Heart right ventricle (tissue), 16 donors: ENCODE results near the gene KRT7. TPM values are rescaled to one million over a fixed set of nuclear protein-coding genes. Genes with fewer than 3 reads are reported as not detected.
A peak's percentile ranks its signal among the peaks of the same experiment; 100 is the strongest.

Source experiments
- ATAC-seq, 8 donors: fragments of 200-7000 bp; cut with Tn5 transposase; one replicate each; pipeline ENCODE4 v1.9.1; 2020; ENCODE audit warnings: mild to moderate bottlenecking in 8 of 8, moderate library complexity in 8 of 8, moderate number of reproducible peaks in 1 of 8
- DNase-seq, 2 donors: peaks; one replicate each; pipeline ENCODE4 v3.0.0-alpha.2; 2020
- H3K27ac ChIP-seq, 10 donors: fragments of 200-600 bp; sonication (generic) in 2 of 10; one replicate each; pipeline versions ENCODE4 v1.5.0 to v1.8.0; 2020 to 2022; ENCODE audit warnings: mild to moderate bottlenecking in 3 of 10
- H3K27me3 ChIP-seq, 7 donors: fragments of 200-600 bp; one replicate each; pipeline ENCODE4 v1.8.0; 2021 to 2022; ENCODE audit warnings: mild to moderate bottlenecking in 2 of 7
- H3K36me3 ChIP-seq, 9 donors: fragments of 200-600 bp; sonication (generic) in 1 of 9; one replicate each; pipeline versions ENCODE4 v1.5.0 to v1.8.0; 2020 to 2022; ENCODE audit warnings: mild to moderate bottlenecking in 2 of 9
- H3K4me1 ChIP-seq, 9 donors: fragments of 200-600 bp; sonication (generic) in 1 of 9; one replicate each; pipeline versions ENCODE4 v1.5.0 to v1.8.0; 2020 to 2022; ENCODE audit warnings: mild to moderate bottlenecking in 4 of 9
- H3K4me3 ChIP-seq, 10 donors: fragments of 200-600 bp; sonication (generic) in 2 of 10; one replicate each; pipeline versions ENCODE4 v1.5.0 to v1.8.0; 2020 to 2022; ENCODE audit warnings: mild to moderate bottlenecking in 7 of 10, moderate library complexity in 2 of 10
- H3K9me3 ChIP-seq, 11 donors: fragments of 200-600 bp in 10 of 11; sonication (generic) in 2 of 11; one replicate each; pipeline versions ENCODE4 v1.5.0 to v1.8.0; 2013 to 2022; ENCODE audit warnings: mild to moderate bottlenecking in 2 of 11, control low read depth in 1 of 11, moderate library complexity in 1 of 11
- WGBS, 2 donors: extraction: QIAGEN DNeasy Blood & Tissue Kit; methylation state at CpG; one replicate each; pipeline ENCODE4 v1.1.7; 2013; ENCODE audit warnings: inconsistent platforms in 1 of 2; 5-methylcytosine and 5-hydroxymethylcytosine counted together
- intact Hi-C, 10 donors: fragments of 100-400 bp; cut with DNase I; formaldehyde crosslinking; loops; one replicate each; pipeline versions ENCODE4 v1.11.1 to v1.14.2; 2022
- polyA plus RNA-seq, 2 donors: library from polyadenylated mRNA; stranded (reverse); fragments of 200-250 nt; gene quantifications; one replicate each; pipeline ENCODE4 v1.2.3, GENCODE V29; 2013
- total RNA-seq, 10 donors: library from RNA; stranded (reverse); fragmentation: NEBNext Ultra II Directional in 3 of 10; extraction: Animal tissue kit (Norgen Biotek cat#: 25700) in 3 of 10; gene quantifications; one replicate each; pipeline versions ENCODE4 v1.2.1 to v1.2.4, GENCODE V29; 2021 to 2023
- TF ChIP-seq, protein P1 (sequence below), 9 donors: fragments of 200-600 bp; sonication (generic) in 2 of 9; IDR thresholded peaks; one replicate each; pipeline versions ENCODE4 v1.5.0 to v1.8.0; 2021 to 2022; ENCODE audit warnings: antibody characterized with exemption in 9 of 9, mild to moderate bottlenecking in 5 of 9, moderate library complexity in 1 of 9
- donor health status: Arrhythmogenic right ventricular cardiomyopathy.
- donor health status: ischemic (EF 13 %, LVEDD 7.1; RV severe dilation, severe dysfunction).
- donor health status: healthy with polysubstance abuse.
- donor health status: DM: no; HTN: yes; CAD: no.
- donor health status: DM: no; HTN: no; CAD: no.
- donor health status: ischemic (EF 25% LVEDD 6.9; RV normal size, moderate dysfunction).
- donor health status: ischemic (EF 25% LVEDD 5.7; RV mildly dilated, moderate dysfunction).
- donor health status: healthy.
- donor health status: DM: yes; HTN: yes; CAD: no.
- donor health status: Ischemic cardiomyopathy.
- donor health status: ischemic (EF 35%, LVEDD 5.7; RV mildly dilated, moderate dysfunction).
- donor health status: nonischemic (EF 11% LVEDD 7.7; RV severe dilation, severe dysfunction).
- donor health status: DM: yes; HTN: yes; CAD: no.
- donor health status: PGD.
- donor health status: ischemic (EF 29% LVEDD 5.4; RV normal size, mild dysfunction).
- donor health status: nonischemic (EF 23%, LVEDD 6.1; RV moderate dilation, normal function).

The KRT7 gene
- total and polyA plus RNA-seq, 12 donors = 0.59 to 10.8 (median 1.8) TPM; not detected in 3

DNA sequence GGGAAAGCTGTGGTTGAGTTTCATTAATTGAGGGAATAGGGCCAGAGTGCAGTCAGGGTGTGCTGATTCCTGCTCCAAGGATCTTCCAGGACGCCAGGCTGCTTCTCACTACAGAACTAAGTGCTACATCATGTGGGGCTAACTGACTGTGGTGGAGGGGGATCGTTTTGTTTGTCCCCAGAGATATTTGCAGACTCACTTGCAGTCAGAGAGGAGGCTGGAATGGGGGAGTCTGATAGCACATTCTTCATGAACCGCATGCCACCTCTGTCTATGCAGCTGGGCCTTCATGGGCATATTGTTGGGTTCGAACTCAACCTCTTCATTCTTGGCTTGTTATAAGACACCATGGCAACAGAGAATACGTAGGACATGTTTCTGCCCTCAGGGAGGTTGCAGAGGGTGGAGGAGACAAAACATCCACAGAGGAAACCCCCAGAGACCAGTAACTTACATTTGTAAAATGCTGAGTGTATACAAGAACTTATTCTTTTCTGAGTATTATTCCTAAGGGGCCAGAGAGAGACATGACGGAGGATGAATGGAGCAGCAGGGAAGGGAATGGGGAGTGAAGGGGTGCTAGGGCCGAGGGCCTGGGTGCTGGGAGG lies 13.0 kb downstream of the KRT7 start:
- Histone ChIP-seq H3K4me1 (peaks cover 0 to 39% (median 26%) of the 10 kb centered on the region in 9 donors), H3K36me3 (no peaks in the 10 kb centered on the region), H3K27ac (no peak overlapping the region), H3K27me3 (peaks cover 0 to 27% (median 14%) of the 10 kb centered on the region in 7 donors), H3K4me3 (no peak overlapping the region), H3K9me3 (no peaks in the 10 kb centered on the region)
- DNase-seq (no peak), ATAC-seq (no peak)
- TF ChIP-seq, protein P1, sequence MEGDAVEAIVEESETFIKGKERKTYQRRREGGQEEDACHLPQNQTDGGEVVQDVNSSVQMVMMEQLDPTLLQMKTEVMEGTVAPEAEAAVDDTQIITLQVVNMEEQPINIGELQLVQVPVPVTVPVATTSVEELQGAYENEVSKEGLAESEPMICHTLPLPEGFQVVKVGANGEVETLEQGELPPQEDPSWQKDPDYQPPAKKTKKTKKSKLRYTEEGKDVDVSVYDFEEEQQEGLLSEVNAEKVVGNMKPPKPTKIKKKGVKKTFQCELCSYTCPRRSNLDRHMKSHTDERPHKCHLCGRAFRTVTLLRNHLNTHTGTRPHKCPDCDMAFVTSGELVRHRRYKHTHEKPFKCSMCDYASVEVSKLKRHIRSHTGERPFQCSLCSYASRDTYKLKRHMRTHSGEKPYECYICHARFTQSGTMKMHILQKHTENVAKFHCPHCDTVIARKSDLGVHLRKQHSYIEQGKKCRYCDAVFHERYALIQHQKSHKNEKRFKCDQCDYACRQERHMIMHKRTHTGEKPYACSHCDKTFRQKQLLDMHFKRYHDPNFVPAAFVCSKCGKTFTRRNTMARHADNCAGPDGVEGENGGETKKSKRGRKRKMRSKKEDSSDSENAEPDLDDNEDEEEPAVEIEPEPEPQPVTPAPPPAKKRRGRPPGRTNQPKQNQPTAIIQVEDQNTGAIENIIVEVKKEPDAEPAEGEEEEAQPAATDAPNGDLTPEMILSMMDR (IDR thresholded peaks at IDR 0.05) = no peak
- intact Hi-C loops = no loop called here
- 87 to 89% methylated on average over 7 of the region's 7 CpGs for WGBS, 2 donors

DNA sequence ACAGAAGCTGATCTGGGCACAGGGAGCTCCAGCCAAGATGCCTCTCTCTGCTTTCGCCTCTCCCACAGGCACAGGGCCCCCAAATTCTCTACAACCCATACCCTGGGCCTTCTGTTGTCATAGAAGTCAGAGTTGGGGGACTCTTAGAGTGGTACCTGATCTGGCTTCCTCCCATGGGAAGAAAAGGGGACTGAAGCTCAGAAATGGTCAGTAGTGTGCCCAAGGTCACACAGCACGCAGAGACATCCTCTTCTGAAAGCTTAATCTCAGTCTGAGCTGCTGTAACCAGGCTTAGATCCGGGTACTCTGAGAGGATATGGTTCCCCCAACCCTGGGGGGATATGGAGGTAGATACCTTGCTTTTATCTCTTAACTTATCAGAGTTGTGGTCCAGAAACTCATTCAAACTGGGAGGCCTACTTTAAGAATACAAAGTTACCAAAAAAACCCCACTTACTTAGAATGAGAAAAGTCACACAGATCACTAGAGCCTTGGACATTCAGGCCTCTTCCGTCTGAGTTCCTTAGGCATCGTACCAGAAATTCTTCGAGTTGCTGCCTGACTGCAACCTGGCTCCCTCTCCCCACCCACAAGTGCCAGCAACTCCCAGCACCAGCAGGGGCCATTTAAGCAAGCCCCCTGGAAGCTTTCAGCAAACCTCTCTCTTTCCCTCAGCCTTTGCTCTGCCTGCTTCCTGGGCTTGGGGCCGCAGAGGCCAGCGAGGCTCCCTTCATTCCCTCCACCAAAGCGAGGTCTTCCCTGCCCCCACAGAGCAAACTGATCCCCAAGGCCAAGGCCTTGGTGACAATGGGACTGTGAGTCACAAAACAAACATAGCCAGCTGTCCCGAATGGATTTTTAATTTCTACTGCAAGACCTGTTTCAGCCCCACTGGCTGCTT lies 13.9 kb downstream of the KRT7 start:
- H3K4me1 ChIP-seq = peaks cover 0 to 39% (median 26%) of the 10 kb centered on the region in 9 donors
- WGBS, 2 donors = 63 to 73% methylated on average over 10 of the region's 10 CpGs
- no peak overlapping the region for H3K4me3 ChIP-seq
- H3K9me3 ChIP-seq = no peaks in the 10 kb centered on the region
- ATAC-seq = peak in 1 of 8 donors; percentile 2
- peaks cover 0 to 30% (median 14%) of the 10 kb centered on the region in 7 donors for H3K27me3 ChIP-seq
- intact Hi-C loops = no loop called here
- H3K27ac ChIP-seq = no peak overlapping the region
- TF ChIP-seq, protein P1 (IDR thresholded peaks at IDR 0.05) = no peak
- no peaks in the 10 kb centered on the region for H3K36me3 ChIP-seq
- no peak for DNase-seq

DNA sequence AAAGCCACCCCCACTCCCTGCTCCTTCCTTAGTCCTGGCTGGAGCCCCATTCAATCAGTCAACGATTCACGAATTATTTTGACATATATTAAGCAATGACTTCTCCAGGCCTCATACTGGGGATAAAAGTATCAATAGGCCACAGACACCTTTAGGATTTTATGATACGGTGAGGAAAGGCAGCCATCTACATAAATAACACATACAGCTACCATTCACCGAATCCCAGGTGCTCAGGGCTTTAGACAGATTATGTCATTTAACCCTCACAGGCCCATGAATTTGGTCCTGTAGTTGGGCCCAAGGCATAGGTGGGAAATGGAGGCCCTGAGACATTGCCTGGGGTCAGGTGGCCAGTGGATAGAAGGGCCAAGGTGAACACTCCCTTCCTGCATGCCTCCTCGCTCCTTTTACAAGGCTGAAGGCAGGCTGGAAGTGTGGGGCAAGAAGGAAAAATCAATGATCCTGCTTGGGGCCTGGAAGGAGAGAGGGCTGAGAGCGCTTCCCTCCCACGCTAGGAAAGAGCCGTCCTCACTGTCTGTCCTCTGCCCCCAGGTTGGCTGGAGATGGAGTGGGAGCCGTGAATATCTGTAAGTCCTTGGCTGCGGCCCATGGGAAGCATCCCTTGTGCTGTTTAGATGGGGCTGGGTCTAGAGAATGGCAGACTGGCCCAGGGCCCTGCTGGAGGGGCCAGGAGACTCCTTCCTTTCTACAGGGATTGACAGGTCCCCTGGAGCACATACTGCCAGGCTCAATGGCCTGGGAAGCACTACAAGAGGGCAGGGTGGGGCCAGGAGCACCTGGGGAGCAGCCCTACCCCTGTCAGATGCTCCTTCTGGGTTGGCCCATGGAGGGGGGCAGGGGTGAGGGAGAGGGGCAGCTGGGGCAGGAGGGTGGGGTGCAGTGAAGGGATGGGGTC lies 14.8 kb downstream of the KRT7 start:
- intact Hi-C loops = no loop called here
- H3K36me3 ChIP-seq = no peaks in the 10 kb centered on the region
- peaks cover 0 to 30% (median 19%) of the 10 kb centered on the region in 7 donors for H3K27me3 ChIP-seq
- TF ChIP-seq, protein P1 (IDR thresholded peaks at IDR 0.05) = no peak
- H3K4me1 ChIP-seq = peaks cover 0 to 39% (median 26%) of the 10 kb centered on the region in 9 donors
- no peak overlapping the region for H3K27ac ChIP-seq
- no peaks in the 10 kb centered on the region for H3K9me3 ChIP-seq
- H3K4me3 ChIP-seq = no peak overlapping the region
- no peak for DNase-seq
- ATAC-seq = no peak
- WGBS, 2 donors = 82 to 88% methylated on average over 10 of the region's 10 CpGs
